HG03521 (cell line): ENCODE data around the gene ST7L.

Experiments used
- ATAC-seq: cut with Tn5 transposase; IDR thresholded peaks from one replicate; pipeline ENCODE4 v1.9.1; 2021; ENCODE audit warnings: mild to moderate bottlenecking, moderate library complexity; ENCODE audit not compliant: unreplicated experiment

ST7L gene

DNA sequence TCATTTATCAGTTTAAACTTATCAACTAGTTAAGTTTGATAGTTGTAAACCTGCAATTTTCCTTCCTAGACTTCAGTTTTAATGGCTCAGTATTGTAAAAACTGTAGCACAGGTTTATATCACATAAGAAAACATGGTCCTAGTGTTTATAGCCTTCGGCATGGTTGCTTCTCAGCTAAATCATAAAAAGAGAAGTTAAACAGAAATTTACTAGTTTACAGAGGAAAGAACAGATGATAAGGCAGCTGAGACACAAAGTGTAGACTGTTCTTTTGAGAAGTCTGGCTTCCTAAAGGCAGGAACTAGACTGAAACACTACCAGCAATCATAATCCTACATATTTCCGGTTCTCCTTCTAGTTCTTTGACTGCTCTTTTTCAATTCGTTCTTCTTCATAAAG lies 70.4 kb downstream of the ST7L start:
- no peak for ATAC-seq

DNA sequence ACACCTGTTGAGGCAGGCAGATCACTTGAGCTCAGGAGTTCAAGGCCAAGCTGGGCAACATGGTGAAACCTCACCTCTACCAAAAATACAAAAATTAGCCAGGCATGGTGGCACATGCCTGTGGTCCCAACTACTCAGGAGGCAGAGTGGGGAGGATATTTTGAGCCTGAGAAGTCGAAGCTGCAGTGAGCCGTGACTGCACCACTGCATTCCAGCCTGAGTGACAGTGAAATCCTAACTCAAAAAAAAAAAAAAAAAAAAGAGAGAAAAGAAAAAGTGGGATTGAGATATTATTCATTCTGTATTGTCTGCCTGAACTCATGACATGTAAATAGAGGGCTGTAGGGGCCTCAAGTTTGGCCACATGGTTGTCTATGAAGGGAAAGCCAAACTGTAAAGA lies 72.9 kb downstream of the ST7L start:
- ATAC-seq = no peak

DNA sequence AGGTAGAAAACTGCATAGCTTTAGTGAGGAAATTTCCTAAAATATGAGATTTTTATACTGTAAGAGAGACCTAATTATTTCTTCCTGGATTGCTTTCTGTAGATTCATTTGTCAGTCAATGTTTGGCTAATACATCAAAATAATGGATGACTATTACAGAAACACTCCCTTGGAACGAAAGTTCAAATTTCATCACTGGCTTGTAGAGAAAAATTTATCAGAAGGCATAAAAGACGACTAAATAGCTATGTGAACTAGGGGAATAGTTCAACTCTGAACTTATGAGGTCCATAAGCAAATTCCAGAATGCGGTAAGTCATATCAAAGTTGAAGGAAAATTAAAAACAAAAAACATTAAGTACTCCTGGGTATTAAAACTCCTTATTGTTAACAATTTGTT lies 74.2 kb downstream of the ST7L start:
- ATAC-seq = no peak

DNA sequence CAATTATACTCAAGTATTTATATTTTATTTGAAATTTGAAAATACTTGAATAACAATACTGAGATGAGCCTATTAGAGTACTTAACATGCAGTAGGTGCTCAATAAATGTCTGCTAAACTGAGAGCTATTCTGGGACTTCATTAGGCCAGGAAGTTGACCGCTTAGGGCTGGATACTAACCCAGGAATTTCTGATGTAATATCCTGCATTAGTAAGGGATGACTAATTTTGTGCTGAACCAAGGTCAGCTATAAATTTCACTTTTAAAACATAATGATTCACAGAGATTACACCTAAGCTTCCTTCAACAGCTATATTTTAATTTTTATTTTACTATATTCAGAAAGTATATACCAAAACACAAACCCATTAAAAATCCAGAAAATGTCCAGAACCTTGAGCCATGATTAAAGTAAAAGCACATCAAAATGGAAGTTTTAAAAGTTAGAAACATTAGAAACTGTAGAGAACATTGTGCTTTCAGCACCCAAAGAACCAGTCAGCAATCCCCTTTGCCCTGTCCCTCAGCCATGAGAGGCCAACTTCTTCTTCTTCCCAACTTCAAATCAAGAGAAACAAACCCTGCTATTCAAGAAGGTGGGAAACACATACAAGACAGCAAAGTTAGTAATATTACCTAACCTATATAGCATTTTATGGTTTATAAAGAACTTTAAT lies 74.8 kb downstream of the ST7L start:
- no peak for ATAC-seq

DNA sequence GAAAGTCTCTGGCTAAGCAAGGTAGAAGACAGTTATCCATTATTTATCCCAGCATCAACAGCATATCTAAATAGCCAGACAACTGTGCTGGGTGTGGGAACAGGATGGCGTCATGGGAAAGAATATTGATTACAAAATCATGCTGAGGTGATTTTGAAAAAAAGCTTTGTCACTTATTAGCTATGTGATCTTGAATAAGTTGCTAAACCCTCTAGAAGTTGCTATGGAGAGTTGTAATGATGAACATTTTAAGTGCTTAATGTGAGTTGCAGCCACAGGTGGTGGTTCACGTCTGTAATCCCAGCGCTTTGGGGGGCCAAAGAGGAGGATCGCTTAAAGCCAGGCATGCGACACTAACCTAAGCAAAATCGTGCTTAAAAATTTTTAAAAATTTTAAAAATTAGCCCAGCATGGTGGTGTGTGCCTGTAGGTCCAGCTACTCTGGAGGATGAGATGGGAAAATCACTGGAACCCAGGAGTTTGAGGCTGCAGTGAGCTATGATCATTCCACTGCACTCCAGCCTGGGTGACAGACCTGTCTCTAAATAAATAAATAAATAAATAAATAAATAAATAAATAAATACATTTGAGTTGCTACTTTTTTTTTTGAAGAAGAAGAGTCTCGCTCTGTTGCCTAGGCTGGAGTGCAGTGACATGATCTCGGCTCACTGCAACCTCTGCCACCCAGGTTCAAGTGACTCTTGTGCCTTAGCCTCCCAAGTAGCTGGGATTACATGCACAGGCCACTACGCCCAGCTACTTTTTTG lies 76.6 kb downstream of the ST7L start:
- ATAC-seq = no peak

DNA sequence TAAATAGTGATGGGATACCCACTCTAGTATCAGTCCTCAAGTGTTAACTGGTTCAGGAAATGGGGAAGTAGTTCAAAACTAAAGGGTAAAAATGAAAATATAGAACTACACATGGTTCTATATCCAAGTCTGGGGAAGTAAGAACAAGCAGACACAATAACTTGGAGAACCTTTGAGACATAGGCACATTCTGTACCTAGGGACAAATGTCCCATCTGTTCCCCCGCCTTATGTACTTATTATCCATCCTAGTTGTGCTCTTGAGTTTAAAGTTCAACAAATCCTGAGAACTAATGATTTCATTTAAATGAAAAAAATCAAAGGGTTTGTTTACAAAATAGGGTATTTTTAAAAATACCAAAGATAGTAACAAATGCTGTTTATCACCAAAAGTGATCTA lies 77.6 kb downstream of the ST7L start:
- no peak for ATAC-seq

DNA sequence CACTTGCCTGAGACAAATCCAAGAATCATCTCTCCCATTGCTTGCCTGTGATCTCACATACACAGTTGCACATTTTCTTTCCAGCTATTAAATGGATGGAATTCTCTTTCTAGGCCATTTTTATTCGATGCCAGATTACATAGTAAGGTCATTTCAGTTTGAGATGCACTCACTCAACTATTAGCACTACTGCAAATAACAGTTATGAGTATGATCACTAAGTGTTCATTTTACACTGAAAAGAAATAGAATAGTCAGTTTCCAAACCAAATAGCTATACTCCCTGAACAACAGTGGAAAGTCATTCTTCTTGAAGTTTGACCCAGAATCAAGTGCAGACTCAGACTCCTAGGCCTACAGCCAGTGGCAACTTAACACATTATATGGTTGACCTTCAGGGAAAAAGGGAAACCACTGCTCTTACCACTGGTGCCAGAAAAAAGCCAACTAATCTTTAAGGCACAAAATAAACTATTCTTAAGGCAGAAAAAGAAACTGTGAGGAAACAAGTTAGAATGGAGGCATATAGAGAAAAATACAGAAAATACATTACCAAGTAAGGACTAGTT lies 78.6 kb downstream of the ST7L start:
- no peak for ATAC-seq

DNA sequence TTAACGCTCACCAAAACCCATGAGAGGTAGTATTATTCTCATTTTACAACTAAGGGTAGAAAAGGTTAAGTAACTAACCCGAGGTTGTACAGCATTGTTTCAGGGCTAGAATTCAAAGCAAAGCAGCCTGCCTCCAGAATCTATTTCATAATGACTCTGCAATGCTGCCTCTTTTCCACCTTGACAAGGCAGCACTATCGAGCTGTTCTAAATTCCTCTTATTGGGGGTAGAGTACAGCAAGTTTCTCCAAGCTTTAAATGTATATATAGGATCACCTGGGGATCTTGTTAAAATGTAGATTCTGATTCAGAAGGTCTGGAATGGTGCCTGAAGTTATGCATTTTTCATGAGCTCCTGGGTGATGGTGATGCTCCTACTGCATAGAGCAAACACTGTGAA lies 80.1 kb downstream of the ST7L start:
- no peak for ATAC-seq

DNA sequence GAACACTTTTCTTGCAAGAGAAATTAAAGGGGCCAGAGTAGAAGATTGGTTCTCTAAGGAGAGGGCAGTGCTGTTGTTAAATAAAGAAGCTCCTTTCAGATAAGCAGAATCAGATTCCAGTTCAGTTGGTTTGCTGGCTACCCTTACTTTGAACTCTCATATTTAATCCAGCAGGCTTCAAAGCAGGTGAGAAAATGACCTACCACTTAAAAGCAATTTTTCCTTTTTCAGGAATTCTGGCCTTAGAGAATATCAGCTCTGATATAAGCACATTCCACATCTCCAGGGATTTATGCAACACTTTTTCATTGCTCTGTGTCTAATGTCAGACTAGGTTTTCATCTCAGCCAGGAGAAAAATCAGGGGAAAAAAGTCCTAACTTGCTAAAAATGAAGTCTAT lies 81.5 kb downstream of the ST7L start:
- no peak for ATAC-seq

DNA sequence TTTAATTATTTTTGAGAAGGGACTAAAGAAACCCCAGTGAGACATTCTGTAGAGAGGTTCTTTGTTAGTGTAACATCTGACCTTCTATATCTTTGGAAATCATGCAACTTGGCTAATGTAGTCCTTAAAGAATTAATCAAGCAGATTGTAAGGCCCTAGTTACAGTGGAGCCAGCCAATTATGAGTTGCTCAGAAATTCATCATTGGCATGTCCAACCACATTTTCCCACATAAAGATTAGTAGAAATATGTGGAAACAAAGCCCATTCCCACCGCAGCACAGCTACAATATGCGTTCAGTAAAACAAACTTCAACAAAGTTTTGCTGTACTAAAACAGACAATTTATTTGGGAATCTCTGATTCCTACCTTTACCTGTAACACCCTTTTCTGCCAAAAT lies 82.4 kb downstream of the ST7L start:
- no peak for ATAC-seq

DNA sequence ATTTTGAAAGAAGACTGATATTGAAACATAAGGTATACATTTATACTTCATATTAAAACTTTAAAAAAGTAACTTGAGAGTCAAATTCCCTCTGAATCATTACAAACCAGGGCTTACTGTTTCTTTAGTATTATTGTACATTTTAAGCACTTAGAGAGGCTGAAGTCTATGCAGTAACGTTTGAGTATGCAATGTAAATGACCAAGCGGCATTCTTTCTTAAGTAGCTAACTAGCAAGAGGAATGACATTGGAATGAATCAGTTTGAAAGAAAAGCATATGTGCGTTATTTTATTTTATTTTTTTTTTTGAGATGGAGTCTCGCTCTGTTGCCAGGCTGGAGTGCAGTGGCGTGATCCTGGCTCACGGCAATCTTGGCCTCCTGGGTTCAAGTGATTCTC lies 85.9 kb downstream of the ST7L start:
- no peak for ATAC-seq

DNA sequence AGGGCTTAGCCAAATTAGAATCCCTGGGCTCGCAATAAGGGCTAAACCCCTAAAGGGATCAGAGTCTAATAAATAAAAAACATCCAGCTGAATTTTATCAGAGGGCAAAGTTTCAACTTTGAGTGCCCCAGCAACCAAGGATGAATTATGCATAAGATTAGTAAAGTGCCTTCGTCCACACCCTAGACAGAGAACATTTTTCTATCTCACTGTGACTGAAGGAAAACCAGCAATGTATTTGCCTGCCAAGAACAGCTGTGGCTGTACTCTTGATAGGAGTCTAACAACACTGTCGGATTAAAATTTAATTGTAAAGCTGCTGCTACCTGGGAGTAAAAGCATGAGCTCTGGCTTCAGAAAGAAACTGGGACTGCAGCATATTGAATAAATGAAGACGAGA lies 86.9 kb downstream of the ST7L start:
- no peak for ATAC-seq

DNA sequence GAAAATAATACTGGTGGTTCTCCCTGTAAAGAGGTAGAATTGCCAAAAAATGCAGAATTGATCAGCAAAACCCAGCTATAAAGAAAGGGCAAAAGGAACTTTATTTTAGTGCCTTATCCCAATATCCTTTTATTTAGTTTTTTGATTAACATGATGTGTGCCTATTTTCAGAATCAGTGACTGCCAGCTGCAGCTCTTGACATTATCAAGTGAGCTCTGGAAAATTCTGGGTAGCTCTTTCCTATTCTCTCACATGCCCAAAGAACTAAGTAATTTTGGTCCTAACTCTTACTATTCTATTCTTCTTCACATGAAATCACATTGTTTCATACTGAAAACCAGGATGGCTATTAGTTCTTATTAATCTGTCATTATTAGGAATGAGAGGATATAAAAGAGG lies 88.1 kb downstream of the ST7L start:
- ATAC-seq = no peak

DNA sequence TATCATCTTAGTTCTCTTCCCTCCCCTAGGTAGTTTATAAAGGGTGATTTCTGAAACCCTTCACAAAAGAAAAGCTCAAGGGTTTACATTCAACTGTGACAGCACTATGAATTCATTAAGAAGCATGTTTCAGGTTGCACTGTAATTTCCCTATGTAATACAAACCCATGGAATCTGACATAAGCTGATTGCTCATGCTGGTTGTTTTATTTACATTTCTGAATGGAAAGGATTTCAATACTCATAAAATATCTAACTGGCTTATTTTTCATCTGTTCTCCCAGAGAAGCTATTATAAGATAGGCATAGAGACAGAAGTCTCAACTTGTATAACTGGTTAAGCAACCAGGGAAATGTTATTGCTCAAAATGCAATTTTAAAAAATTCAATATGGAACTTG lies 89.6 kb downstream of the ST7L start:
- no peak for ATAC-seq

DNA sequence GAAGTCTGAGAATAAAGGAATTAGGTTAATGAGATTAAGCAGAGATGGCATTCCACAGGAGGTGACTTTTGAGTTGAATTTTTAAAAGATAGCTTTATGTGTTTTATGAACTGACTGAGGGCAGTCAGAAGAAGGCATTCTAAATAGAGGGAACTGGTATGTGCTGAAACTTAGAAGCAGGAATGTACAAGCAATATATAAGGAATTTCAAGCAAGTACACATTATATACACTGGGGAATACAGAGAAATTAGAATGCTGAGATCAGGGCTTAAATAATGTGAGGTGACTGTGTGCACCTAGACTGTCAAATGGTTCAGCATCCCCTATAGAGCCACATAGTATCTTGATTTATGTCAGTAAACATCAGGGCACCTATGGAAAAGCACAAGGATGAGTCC lies 90.9 kb downstream of the ST7L start:
- ATAC-seq = no peak

DNA sequence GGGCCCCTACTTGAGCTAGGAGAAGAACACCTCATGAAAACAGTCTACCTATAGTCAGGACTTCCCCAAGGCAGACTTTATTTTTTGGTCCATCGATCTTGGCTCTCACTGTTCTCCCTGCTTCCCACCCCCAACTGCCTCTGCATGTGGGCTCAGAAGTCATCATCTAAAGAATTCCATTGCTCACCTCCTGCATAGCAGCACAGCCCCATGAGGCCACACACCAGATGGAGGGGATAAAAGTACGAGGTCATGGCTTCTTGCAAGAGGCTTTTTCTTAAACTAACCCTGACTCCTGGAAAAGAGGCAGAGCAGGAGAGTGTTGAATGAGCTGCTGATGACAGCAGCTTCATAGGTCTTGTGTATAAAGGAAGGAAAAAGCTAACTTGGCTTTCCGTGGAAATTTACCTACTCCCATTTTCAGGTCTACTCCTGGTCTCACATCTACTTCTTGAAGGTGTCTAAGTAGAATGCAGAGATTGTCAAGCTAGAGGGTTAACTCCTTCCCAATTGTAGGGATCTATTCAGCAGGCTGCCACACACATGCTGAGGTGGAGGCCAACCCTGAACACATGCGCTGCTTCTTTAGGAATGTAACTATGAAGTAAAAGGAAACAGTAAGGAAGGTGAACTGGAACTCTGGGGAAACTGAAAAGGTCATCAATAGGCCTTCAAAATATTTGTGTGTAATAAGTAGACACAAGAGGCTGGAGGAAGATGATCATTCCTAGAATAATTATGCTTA lies 91.5 kb downstream of the ST7L start:
- ATAC-seq = no peak

DNA sequence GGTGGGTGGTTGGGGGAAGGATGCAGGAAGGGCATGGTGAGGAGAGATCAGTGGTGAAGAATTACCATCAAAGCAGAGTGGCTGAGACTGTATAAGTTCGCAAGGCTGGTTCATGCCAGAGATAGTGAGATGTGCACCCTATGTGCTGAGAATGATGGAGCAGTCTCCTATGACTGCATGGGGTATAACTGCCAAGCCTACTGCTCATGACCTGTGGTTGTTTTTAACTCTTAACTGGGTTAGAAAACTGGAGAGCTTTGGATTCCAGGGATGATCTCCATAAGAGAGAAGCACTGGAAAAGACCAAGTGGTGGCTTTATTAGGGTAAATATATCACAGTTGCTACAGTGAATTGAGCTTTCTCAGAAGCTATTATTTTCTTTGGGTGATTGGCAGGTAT lies 94.0 kb downstream of the ST7L start:
- no peak for ATAC-seq

DNA sequence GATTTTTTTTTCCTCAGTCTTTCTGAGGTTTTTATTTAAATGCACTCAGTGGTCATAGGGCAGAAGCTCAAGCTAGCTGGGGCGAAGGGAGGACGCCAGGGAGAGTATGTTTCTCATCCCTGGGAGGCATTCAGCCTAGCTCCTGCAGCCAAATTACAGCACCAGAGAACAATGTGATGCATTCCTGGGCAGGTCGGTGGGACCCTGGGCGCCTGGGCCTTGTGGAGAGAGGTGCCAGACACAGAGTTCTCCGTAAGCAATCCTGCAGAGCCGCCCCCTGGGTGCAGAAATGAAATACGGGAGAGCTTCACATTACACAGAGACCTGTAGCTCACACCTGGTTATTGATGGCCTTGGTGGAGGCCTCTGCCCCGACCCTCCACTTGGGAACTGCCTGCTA lies 94.7 kb downstream of the ST7L start:
- no peak for ATAC-seq

DNA sequence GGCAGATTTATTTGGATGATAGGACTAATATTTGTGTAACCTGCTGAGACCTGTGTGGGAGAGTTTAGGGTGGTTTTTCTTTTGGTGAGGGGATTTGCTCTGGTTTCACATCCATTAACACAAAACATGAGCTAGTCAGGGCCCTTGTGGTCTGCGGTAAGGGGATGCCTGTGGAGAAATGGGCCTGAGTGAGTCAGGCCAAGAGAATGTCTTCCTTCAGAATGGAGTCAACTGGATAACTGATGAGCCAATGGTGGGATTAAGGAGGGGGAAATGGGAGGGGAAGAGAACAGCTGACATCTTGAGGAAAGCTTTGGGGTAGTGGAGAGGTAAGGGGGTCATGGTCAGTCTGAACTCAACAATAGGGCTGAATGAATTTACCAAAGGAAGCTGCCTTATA lies 96.3 kb downstream of the ST7L start:
- no peak for ATAC-seq

DNA sequence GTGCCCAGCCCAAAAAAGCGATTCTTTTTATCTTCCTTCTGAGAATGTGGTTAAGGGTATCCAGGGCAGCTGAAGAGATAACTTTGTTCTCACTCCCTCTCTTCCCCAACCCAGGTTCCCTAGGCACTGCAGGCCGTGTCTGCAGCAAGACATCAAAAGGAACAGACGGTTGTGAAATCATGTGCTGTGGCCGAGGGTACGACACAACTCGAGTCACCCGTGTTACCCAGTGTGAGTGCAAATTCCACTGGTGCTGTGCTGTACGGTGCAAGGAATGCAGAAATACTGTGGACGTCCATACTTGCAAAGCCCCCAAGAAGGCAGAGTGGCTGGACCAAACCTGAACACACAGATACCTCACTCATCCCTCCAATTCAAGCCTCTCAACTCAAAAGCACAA lies 98.8 kb downstream of the ST7L start:
- ATAC-seq = no peak

DNA sequence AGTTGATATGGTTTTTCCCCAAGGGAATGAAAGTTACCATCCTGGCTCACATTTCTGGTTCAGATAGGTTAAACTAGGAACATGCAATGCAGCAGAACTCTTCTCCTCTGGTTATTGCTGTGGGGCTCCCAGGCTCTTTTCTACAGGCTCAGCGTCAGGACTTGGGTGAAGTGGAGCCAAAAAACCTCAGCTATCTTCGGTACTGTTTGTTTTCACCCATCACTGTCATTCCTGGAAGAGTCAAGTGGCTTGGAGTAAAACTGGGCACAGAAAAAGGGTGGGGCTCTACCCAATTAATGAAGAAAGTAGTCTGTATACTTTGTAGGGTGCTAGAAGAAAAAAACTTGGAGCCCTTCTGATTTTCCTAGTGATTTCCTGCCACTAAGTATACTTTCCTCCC lies 100.8 kb downstream of the ST7L start:
- ATAC-seq = no peak

DNA sequence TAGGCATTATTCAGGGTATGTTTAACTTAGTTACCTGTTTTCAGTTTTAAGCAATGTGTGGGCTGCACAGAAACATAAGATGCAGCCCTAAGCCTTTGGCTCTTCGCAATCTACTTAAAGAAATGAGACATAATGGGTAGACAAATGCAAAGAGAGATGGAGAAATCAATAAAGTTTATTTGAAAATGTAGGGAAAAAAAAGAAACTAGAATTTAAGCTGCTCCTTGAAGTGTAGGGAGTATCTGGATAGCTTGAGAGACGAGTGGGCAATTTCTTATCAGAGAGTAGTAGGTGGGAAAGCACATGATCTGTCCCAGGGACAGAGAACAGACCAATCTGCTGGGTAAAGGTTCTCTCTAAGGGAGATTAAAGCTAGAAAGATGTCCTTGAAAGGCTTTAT lies 101.3 kb downstream of the ST7L start:
- no peak for ATAC-seq
